Neuronal stem cell (in vitro differentiated cells): ENCODE results near the gene CRADD.
A peak's percentile ranks its signal among the peaks of the same experiment; 100 is the strongest.

Source experiments
- DNase-seq: peaks from one replicate; pipeline ENCODE4 v3.0.0-alpha.2; 2013; ENCODE audit warnings: low spot score
- H2AFZ ChIP-seq: one replicate; pipeline ENCODE4 v1.6.1; 2013; ENCODE audit warnings: mild to moderate bottlenecking, low read length, inconsistent platforms
- H2AK5ac ChIP-seq: 2 replicates; pipeline ENCODE4 v1.6.1; 2013; ENCODE audit warnings: low read depth, mild to moderate bottlenecking, inconsistent platforms, low read length, moderate library complexity, mixed read lengths
- H2BK120ac ChIP-seq: 2 replicates; pipeline ENCODE4 v1.6.1; 2013; ENCODE audit warnings: low read depth, mild to moderate bottlenecking, inconsistent platforms, low read length, moderate library complexity, mixed read lengths
- H2BK12ac ChIP-seq: one replicate; pipeline ENCODE4 v1.6.1; 2013; ENCODE audit warnings: low read length, inconsistent platforms
- H2BK15ac ChIP-seq: 2 replicates; pipeline ENCODE4 v1.6.1; 2013; ENCODE audit warnings: mild to moderate bottlenecking, low read length, inconsistent platforms, mixed read lengths
- H2BK5ac ChIP-seq: one replicate; pipeline ENCODE4 v1.6.1; 2013; ENCODE audit warnings: inconsistent platforms, mild to moderate bottlenecking, low read length, moderate library complexity
- H3K14ac ChIP-seq: one replicate; pipeline ENCODE4 v1.6.1; 2013; ENCODE audit warnings: low read length, inconsistent platforms
- H3K18ac ChIP-seq: 2 replicates; pipeline ENCODE4 v1.6.1; 2013; ENCODE audit warnings: low read length, inconsistent platforms
- H3K23ac ChIP-seq: 2 replicates; pipeline ENCODE4 v1.6.1; 2013; ENCODE audit warnings: low read depth, mild to moderate bottlenecking, mixed read lengths, low read length, inconsistent platforms; ENCODE audit not compliant: poor library complexity
- H3K27ac ChIP-seq: replicated peaks from 3 replicates; pipeline ENCODE4 v1.5.1; 2013; ENCODE audit warnings: low read length, inconsistent platforms
- H3K27me3 ChIP-seq, 3 experiments: 2 replicates each; pipeline ENCODE4 v1.6.1; 2013; ENCODE audit warnings: low read length in 3 of 3, mild to moderate bottlenecking in 2 of 3, inconsistent platforms in 1 of 3, low read depth in 1 of 3, mixed read lengths in 1 of 3, moderate library complexity in 1 of 3; ENCODE audit not compliant: control insufficient read depth in 3 of 3, insufficient read depth in 3 of 3
- H3K36me3 ChIP-seq, 2 donors: replicated peaks in 1 of 2; 2 replicates each; pipeline ENCODE4 v1.6.1; 2013; ENCODE audit warnings: low read length in 2 of 2; ENCODE audit not compliant: control insufficient read depth in 2 of 2, insufficient read depth in 2 of 2
- H3K4ac ChIP-seq: 2 replicates; pipeline ENCODE4 v1.6.1; 2013; ENCODE audit warnings: inconsistent platforms, mild to moderate bottlenecking, low read length, moderate library complexity
- H3K4me1 ChIP-seq, 2 donors: 1 replicate in 1 of 2; 2 replicates in 1 of 2; pipeline ENCODE4 v1.6.1; 2013; ENCODE audit warnings: low read length in 2 of 2, low read depth in 1 of 2; ENCODE audit not compliant: control insufficient read depth in 2 of 2, insufficient read depth in 1 of 2
- H3K4me2 ChIP-seq: one replicate; pipeline ENCODE4 v1.6.1; 2013; ENCODE audit warnings: mild to moderate bottlenecking, low read length, inconsistent platforms; ENCODE audit not compliant: insufficient read depth, poor library complexity, severe bottlenecking
- H3K4me3 ChIP-seq, 2 donors: 2 replicates each; pipeline ENCODE4 v1.5.1; 2013; ENCODE audit warnings: low read length in 2 of 2, mild to moderate bottlenecking in 2 of 2, inconsistent platforms in 1 of 2, moderate library complexity in 1 of 2
- H3K79me1 ChIP-seq: one replicate; pipeline ENCODE4 v1.6.1; 2013; ENCODE audit warnings: low read depth, mild to moderate bottlenecking, inconsistent platforms, low read length, moderate library complexity
- H3K9ac ChIP-seq: one replicate; pipeline ENCODE4 v1.6.1; 2013; ENCODE audit warnings: mild to moderate bottlenecking, low read depth, low read length, inconsistent platforms; ENCODE audit not compliant: poor library complexity
- H3K9me3 ChIP-seq, 2 donors: replicated peaks in 1 of 2; 2 replicates each; pipeline versions ENCODE3 to v1.6.1; 2013; ENCODE audit warnings: low read length in 2 of 2, mild to moderate bottlenecking in 2 of 2, inconsistent platforms in 1 of 2, low read depth in 1 of 2, mixed read lengths in 1 of 2, moderate library complexity in 1 of 2; ENCODE audit not compliant: control insufficient read depth in 2 of 2, insufficient read depth in 1 of 2
- H4K8ac ChIP-seq: one replicate; pipeline ENCODE4 v1.6.1; 2013; ENCODE audit warnings: low read depth, mild to moderate bottlenecking, inconsistent platforms, low read length, moderate library complexity
- H4K91ac ChIP-seq: one replicate; pipeline ENCODE4 v1.6.1; 2013; ENCODE audit warnings: low read length, low read depth, mild to moderate bottlenecking, inconsistent platforms; ENCODE audit not compliant: poor library complexity
- WGBS, 2 donors: extraction: QIAGEN DNeasy Blood & Tissue Kit; methylation state at CpG; one replicate each; pipeline ENCODE4 v1.1.7; 2013; ENCODE audit warnings: missing lambda C conversion rate in 2 of 2, mixed read lengths in 1 of 2; ENCODE audit not compliant: insufficient read length in 2 of 2, insufficient replicate concordance in 1 of 2; ENCODE audit errors: extremely low coverage in 2 of 2; 5-methylcytosine and 5-hydroxymethylcytosine counted together

CRADD gene

DNA sequence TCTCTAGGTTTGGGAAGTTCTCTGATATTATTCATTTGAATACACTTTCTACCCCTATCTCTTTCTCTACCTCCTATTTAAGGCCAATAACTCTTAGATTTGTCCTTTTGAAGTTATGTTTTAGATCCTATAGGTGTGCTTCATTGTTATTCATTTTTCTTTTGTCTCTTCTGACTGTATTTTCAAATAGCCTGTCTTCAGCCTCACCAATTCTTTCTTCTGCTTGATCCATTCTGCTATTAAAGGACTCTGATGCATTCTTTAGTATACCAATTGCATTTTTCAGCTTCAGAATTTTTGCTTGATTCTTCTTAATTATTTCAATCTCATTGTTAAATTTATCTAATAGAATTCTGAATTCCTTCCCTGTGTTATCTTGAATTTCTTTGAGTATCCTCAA lies 199.2 kb downstream of the CRADD start:
- H3K4me3 ChIP-seq, result no peak overlapping the region
- H3K36me3 ChIP-seq, result no peaks in the 10 kb centered on the region
- H2AK5ac ChIP-seq, result no peak overlapping the region
- H3K27me3 ChIP-seq, result no peaks in the 10 kb centered on the region
- no peak overlapping the region for H3K18ac ChIP-seq
- no peak overlapping the region for H3K23ac ChIP-seq
- H2BK12ac ChIP-seq, result no peak overlapping the region
- H2AFZ ChIP-seq, result no peak overlapping the region
- H3K14ac ChIP-seq, result no peak overlapping the region
- H4K8ac ChIP-seq, result no peak overlapping the region
- no peak overlapping the region for H2BK5ac ChIP-seq
- no peak overlapping the region for H4K91ac ChIP-seq
- no peak overlapping the region for H3K27ac ChIP-seq
- H3K4me1 ChIP-seq, result no peaks in the 10 kb centered on the region
- peaks cover 4 to 13% of the 10 kb centered on the region in 2 donors for H3K9me3 ChIP-seq
- no peak overlapping the region for H2BK15ac ChIP-seq
- no peak for DNase-seq
- H3K79me1 ChIP-seq, result no peaks in the 10 kb centered on the region
- no peak overlapping the region for H3K4me2 ChIP-seq
- H3K4ac ChIP-seq, result no peak overlapping the region
- no peak overlapping the region for H3K9ac ChIP-seq
- no peak overlapping the region for H2BK120ac ChIP-seq

DNA sequence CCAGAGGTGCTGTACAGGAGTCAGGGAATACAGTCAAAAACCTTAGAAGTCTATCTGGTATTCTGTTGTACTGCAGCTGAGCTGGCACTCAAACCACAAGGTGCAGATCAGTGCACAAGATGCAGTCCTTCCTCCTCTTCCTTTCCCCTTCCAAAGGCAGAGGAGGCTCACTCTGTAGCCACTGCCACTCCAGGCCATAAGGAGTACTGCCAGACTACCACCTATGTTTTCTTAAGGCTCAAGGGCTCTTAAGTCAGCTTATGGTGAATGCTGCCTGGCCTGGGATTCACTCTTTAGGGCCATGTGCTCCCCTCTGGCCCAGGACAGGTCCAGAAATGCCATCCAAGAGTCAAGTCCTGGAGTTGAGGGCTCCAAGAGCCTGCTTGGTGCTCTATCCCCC lies 200.3 kb downstream of the CRADD start:
- H2BK5ac ChIP-seq, result peak overlapping the region; percentile 13
- H3K27ac ChIP-seq, result no peak overlapping the region
- H3K4ac ChIP-seq, result no peak overlapping the region
- H3K4me3 ChIP-seq, result no peak overlapping the region
- no peak overlapping the region for H2AK5ac ChIP-seq
- H3K23ac ChIP-seq, result no peak overlapping the region
- no peak overlapping the region for H3K4me2 ChIP-seq
- DNase-seq, result no peak
- H3K27me3 ChIP-seq, result no peaks in the 10 kb centered on the region
- H4K91ac ChIP-seq, result no peak overlapping the region
- no peaks in the 10 kb centered on the region for H3K36me3 ChIP-seq
- H2AFZ ChIP-seq, result no peak overlapping the region
- H2BK12ac ChIP-seq, result no peak overlapping the region
- H3K4me1 ChIP-seq, result no peaks in the 10 kb centered on the region
- no peak overlapping the region for H3K18ac ChIP-seq
- no peak overlapping the region for H2BK120ac ChIP-seq
- no peaks in the 10 kb centered on the region for H3K79me1 ChIP-seq
- H2BK15ac ChIP-seq, result no peak overlapping the region
- H3K14ac ChIP-seq, result no peak overlapping the region
- no peak overlapping the region for H4K8ac ChIP-seq
- no peak overlapping the region for H3K9ac ChIP-seq
- H3K9me3 ChIP-seq, result peaks cover 4 to 10% of the 10 kb centered on the region in 2 donors

DNA sequence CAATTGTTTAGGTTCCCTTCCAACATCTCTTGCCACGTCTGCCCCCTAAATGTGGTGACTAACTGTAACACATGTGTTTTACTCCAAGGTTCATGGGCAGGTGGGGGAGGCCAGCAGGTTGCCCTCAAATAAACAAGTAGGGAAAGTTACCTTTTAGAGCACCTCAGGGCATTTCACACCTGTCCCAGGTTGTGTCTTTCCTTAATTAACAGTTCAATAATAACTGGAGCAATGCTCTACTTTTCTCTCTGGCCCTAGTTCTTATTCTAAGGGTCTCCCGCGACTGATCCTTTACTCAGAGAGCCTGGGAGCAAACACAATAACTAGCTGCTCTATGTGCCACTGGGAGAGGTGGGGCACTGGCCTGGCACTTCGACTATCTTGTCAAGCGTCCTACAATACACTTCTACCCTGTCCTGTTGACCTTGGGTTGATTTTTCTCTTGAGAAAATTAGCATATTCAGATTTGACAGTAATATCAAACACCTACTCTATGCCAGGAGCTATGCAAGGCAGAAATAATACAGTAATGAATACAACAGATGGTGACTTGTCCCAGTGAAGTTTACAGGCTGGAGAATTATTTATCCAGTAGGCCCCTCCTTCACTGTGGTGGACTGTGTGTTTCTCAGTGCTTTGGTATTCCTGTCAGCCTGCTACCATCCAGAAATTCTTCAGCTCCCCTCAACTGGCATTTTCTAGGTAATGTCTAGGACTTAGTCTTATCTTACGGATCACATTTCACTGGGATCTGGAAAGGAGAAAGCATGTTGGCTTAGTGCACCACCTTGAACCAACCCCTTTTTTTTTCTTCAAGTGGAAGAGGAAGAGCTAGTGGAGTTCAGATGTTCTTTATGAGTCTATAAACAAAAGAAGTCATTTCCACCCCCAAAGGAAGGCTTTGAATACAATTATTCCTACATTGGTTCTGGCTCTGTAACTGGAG lies 202.6 kb downstream of the CRADD start:
- Histone ChIP-seq H3K23ac (no peak overlapping the region), H3K27ac (no peak overlapping the region), H4K91ac (no peak overlapping the region), H4K8ac (no peak overlapping the region), H2BK15ac (no peak overlapping the region), H3K79me1 (no peaks in the 10 kb centered on the region), H3K14ac (no peak overlapping the region), H3K4me2 (no peak overlapping the region), H2BK120ac (no peak overlapping the region), H3K18ac (no peak overlapping the region), H3K4me3 (no peak overlapping the region), H3K4me1 (no peaks in the 10 kb centered on the region), H3K27me3 (peaks cover 0 to 2% (median 0%) of the 10 kb centered on the region in 3 experiments), H2BK12ac (no peak overlapping the region), H3K9ac (no peak overlapping the region), H2BK5ac (no peak overlapping the region), H2AK5ac (no peak overlapping the region), H2AFZ (no peak overlapping the region), H3K9me3 (peaks cover 3 to 4% of the 10 kb centered on the region in 2 donors), H3K36me3 (no peaks in the 10 kb centered on the region), H3K4ac (no peak overlapping the region)
- no peak for DNase-seq
- WGBS, 2 donors, result no CpG with 5 or more reads among the region's 6 CpGs

DNA sequence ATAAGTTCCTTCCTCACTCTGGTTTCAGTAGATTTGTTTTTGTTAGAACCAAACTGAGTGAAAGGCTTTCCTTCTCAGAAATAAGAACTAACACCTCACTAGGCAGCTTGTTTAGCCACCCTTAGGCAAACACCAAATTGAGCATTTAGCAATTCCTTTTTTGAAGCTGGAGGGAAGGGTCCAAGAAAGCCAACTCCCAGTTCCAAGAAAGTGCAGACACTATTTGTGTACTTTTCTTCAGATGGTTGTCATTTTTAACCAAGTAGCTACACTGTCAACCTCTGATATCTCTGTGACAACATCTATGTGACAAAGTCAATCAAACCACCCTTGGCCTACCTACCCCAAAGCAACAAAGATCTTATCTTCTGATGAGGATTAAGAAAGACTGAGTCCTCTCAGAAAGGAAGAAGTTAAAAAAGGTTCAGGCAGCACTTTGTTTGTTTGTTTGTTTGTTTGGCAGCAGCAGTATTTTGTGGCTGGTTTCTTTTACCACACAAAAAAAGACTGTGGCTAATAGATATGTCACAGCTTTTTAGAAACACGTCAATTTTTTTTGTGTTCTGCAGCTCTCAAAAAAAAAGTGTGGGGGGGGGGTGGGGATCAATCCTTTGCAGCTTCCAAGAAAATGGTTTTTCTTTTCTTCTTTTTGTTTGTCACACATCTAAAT lies 203.8 kb downstream of the CRADD start:
- H2BK15ac ChIP-seq, result no peak overlapping the region
- no peak overlapping the region for H3K9ac ChIP-seq
- H2BK12ac ChIP-seq, result no peak overlapping the region
- H2BK120ac ChIP-seq, result no peak overlapping the region
- H3K4me2 ChIP-seq, result no peak overlapping the region
- no peak overlapping the region for H3K14ac ChIP-seq
- H2AK5ac ChIP-seq, result no peak overlapping the region
- no peaks in the 10 kb centered on the region for H3K79me1 ChIP-seq
- peaks cover 0 to 4% (median 0%) of the 10 kb centered on the region in 3 experiments for H3K27me3 ChIP-seq
- no CpG with 5 or more reads among the region's 1 CpG for WGBS, 2 donors
- H3K9me3 ChIP-seq, result peaks cover 3 to 4% of the 10 kb centered on the region in 2 donors
- no peak overlapping the region for H3K4ac ChIP-seq
- no peak overlapping the region for H2BK5ac ChIP-seq
- no peak overlapping the region for H3K23ac ChIP-seq
- no peak overlapping the region for H3K4me3 ChIP-seq
- DNase-seq, result no peak
- H4K91ac ChIP-seq, result no peak overlapping the region
- H4K8ac ChIP-seq, result no peak overlapping the region
- no peak overlapping the region for H3K27ac ChIP-seq
- no peaks in the 10 kb centered on the region for H3K4me1 ChIP-seq
- no peaks in the 10 kb centered on the region for H3K36me3 ChIP-seq
- no peak overlapping the region for H3K18ac ChIP-seq
- H2AFZ ChIP-seq, result no peak overlapping the region
